ENCODE measurements around the gene ECI1. TPM values are rescaled to one million over a fixed set of nuclear protein-coding genes. Genes with fewer than 3 reads are reported as not detected.

The ECI1 gene
- total RNA-seq, 1 experiment from 2014 or later = 140 TPM

GRCh38 chr16:2205967-2206313 lies 45.4 kb downstream of the ECI1 start:
- peak overlapping the region; percentile 94 for H3K27ac ChIP-seq (ENCODE audit: low read depth, low read length)
- DNase-seq (ENCODE audit: low read depth, low spot score) (no peak), ATAC-seq (peak; percentile 26)
- 0 out of 2 replicates have a peak, but pooled peaks have one; percentile 6 for TF ChIP-seq ZFX (IDR thresholded peaks at IDR 0.05)
- TF ChIP-seq REST (IDR thresholded peaks at IDR 0.05; ENCODE audit: low read depth) = no peak
- H3K36me3 ChIP-seq (ENCODE audit: control insufficient read depth in 1 of 2, insufficient read depth in 2 of 2, low read length in 2 of 2) = peaks cover 4 to 19% of the 10 kb centered on the region in 2 experiments; a peak in 3 of 4 replicates
- H3K79me2 ChIP-seq (ENCODE audit: insufficient read depth, low read length) = peaks cover 25% of the 10 kb centered on the region
- peaks cover 5 to 23% of the 10 kb centered on the region in 2 experiments for H3K4me1 ChIP-seq (ENCODE audit: control insufficient read depth in 1 of 2, insufficient read depth in 2 of 2, low read length in 2 of 2)
- H3K9me2 ChIP-seq (ENCODE audit: insufficient read depth) = no peaks in the 10 kb centered on the region
- no peaks in the 10 kb centered on the region for H4K20me1 ChIP-seq (ENCODE audit: insufficient read depth)
- CTCF ChIA-PET = interaction anchor here (3.0 kb wide), 1 partner anchor 11 kb away, joined by 11 read pairs; no protein-coding TSS in a partner anchor
- POLR2A ChIA-PET = interaction anchor here (0.8 kb wide), 1 partner anchor 263 kb away, joined by 4 read pairs; no protein-coding TSS in a partner anchor
- H3K4me3 ChIP-seq (replicated peaks in 1 of 2; ENCODE audit: low read depth in 1 of 2, low read length in 2 of 2) = peak overlapping the region; percentile 81 to 86
- intact Hi-C loops (cut with micrococcal nuclease) = no loop called here
- RAD21 ChIA-PET (ENCODE audit: low non-redundant PET in 1 of 2, low total read pairs in 2 of 2, uncharacterized antibody in 2 of 2, unreplicated experiment in 2 of 2) = no interaction called here
- H3K27me3 ChIP-seq (ENCODE audit: insufficient read depth, low read length) = no peaks in the 10 kb centered on the region
- H3K4me2 ChIP-seq (ENCODE audit: low read length) = peak overlapping the region; percentile 99
- no peak overlapping the region for H2AFZ ChIP-seq (ENCODE audit: low read depth, low read length, poor library complexity, severe bottlenecking)
- BruUV-seq (replicated peaks) = no TSS peak
- H3K9ac ChIP-seq (ENCODE audit: low read length) = peak overlapping the region; percentile 81
- no peaks in the 10 kb centered on the region for H3K9me3 ChIP-seq (ENCODE audit: control insufficient read depth in 1 of 2, insufficient read depth in 1 of 2, low read depth in 1 of 2, low read length in 2 of 2)

Measured in HCT116 (cell line).